WI38 (cell line): ENCODE results near the gene AAGAB.

ENCODE experiments used
- H3K4me3 ChIP-seq: 2 replicates; pipeline ENCODE4 v1.5.1; 2011; ENCODE audit warnings: low read depth, mild to moderate bottlenecking, control low read depth, low read length
- CTCF ChIP-seq: IDR thresholded peaks from 2 replicates; pipeline ENCODE4 v1.5.1; 2012; ENCODE audit warnings: low read depth, mild to moderate bottlenecking, control low read depth, low read length

AAGAB gene

DNA sequence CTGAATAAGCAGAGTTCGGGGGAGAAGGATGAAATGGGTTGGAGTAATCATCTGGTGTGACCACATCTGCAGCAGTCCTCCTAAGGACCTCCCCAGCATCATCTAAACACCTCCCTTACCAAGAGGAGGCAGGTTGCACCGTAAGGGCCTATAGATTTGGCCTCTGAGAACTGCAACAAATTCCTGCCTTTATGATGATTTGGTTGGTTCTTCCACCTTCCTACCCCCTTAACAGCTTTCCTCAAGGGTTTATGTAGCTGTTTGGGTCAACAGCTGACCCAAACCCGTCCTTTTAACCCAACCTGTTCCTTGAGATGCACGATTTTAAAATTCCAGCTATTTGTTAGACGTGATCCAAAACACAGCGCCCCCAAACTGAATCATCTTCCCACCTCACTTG, 58.2 kb downstream of the AAGAB start:
- no peak overlapping the region for H3K4me3 ChIP-seq
- TF ChIP-seq CTCF, result no peak

DNA sequence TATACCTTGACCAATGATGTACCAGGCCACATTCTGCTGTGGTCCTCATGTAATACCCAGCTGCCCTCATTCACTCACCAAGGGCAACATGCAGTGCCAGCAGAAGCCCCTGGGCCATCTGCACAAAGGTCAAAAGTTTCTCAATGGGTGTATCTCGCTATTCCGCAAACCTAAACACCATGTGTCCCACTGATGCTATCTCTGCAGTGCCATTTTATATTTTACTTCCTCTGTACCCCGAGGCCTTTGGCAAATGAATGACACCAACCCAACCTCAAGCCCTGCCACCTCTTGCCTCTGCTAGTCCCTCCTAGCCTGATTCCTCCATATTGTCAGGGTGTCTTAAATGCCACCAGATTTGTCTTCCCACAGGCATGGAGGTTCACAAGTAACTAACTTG, 59.2 kb downstream of the AAGAB start:
- no peak for TF ChIP-seq CTCF
- H3K4me3 ChIP-seq, result no peak overlapping the region

GRCh38 chr15:67194171-67195114, 60.0 kb downstream of the AAGAB start:
- H3K4me3 ChIP-seq, result no peak overlapping the region
- no peak for TF ChIP-seq CTCF

- TF ChIP-seq CTCF, result no peak
- no peak overlapping the region for H3K4me3 ChIP-seq
Measured at GRCh38 chr15:67193223-67193990, 61.1 kb downstream of the AAGAB start.

- no peak overlapping the region for H3K4me3 ChIP-seq
- no peak for TF ChIP-seq CTCF
Measured at GRCh38 chr15:67192185-67192820, 62.2 kb downstream of the AAGAB start.

GRCh38 chr15:67190813-67191212, 63.6 kb downstream of the AAGAB start:
- TF ChIP-seq CTCF, result no peak
- no peak overlapping the region for H3K4me3 ChIP-seq

GRCh38 chr15:67190326-67190725, 64.1 kb downstream of the AAGAB start:
- no peak overlapping the region for H3K4me3 ChIP-seq
- TF ChIP-seq CTCF, result no peak
